GM12892 (cell line): ENCODE data around the gene F2RL3.

Source experiments
- POLR2A ChIP-seq: IDR thresholded peaks from 2 replicates; pipeline ENCODE4 v1.6.1; 2011; ENCODE audit warnings: low read depth, low read length, control low read depth
- POLR2AphosphoS5 ChIP-seq: IDR thresholded peaks from 2 replicates; pipeline ENCODE4 v1.6.1; 2011; ENCODE audit warnings: low read depth, low read length, control low read depth
- TAF1 ChIP-seq: IDR thresholded peaks from 2 replicates; pipeline ENCODE4 v1.6.1; 2011; ENCODE audit warnings: low read depth, mild to moderate bottlenecking, control low read depth, low read length, borderline replicate concordance

- no peak for TF ChIP-seq POLR2AphosphoS5
- TF ChIP-seq POLR2A = no peak
- TF ChIP-seq TAF1 = no peak
These were observed 1.8 kb downstream of the F2RL3 start for GRCh38 chr19:16890461-16891184.
